WERI-Rb-1 (cell line): Measurements from ENCODE around the gene PIAS4.

Experiments
- DNase-seq: peaks from one replicate; pipeline ENCODE4 v3.0.0-alpha.2; 2020
- H3K27ac ChIP-seq: fragments of 250-450 bp; sonication (Bioruptor Pico); 2 replicates; pipeline ENCODE4 v1.5.1; 2020; ENCODE audit warnings: mild to moderate bottlenecking, moderate library complexity
- H3K27me3 ChIP-seq: fragments of 250-450 bp; sonication (Bioruptor Pico); 2 replicates; pipeline ENCODE4 v1.5.1; 2021; ENCODE audit warnings: mild to moderate bottlenecking, low read depth, moderate library complexity; ENCODE audit not compliant: insufficient read depth, severe bottlenecking
- H3K36me3 ChIP-seq: fragments of 250-450 bp; sonication (Bioruptor Pico); 2 replicates; pipeline ENCODE4 v1.5.1; 2020; ENCODE audit warnings: mild to moderate bottlenecking, moderate library complexity
- H3K4me3 ChIP-seq: 2 replicates; pipeline ENCODE4 v1.5.1; 2011; ENCODE audit warnings: low read depth, mild to moderate bottlenecking, control low read depth, low read length
- H3K9me3 ChIP-seq: fragments of 250-450 bp; sonication (Bioruptor Pico); 2 replicates; pipeline ENCODE4 v1.5.1; 2021; ENCODE audit warnings: mild to moderate bottlenecking, moderate library complexity; ENCODE audit not compliant: severe bottlenecking
- TF ChIP-seq, protein P1 (sequence below): IDR thresholded peaks from 2 replicates; pipeline ENCODE4 v1.5.1; 2011; ENCODE audit warnings: low read depth, mild to moderate bottlenecking, control low read depth, inconsistent platforms, low read length

Gene PIAS4

DNA sequence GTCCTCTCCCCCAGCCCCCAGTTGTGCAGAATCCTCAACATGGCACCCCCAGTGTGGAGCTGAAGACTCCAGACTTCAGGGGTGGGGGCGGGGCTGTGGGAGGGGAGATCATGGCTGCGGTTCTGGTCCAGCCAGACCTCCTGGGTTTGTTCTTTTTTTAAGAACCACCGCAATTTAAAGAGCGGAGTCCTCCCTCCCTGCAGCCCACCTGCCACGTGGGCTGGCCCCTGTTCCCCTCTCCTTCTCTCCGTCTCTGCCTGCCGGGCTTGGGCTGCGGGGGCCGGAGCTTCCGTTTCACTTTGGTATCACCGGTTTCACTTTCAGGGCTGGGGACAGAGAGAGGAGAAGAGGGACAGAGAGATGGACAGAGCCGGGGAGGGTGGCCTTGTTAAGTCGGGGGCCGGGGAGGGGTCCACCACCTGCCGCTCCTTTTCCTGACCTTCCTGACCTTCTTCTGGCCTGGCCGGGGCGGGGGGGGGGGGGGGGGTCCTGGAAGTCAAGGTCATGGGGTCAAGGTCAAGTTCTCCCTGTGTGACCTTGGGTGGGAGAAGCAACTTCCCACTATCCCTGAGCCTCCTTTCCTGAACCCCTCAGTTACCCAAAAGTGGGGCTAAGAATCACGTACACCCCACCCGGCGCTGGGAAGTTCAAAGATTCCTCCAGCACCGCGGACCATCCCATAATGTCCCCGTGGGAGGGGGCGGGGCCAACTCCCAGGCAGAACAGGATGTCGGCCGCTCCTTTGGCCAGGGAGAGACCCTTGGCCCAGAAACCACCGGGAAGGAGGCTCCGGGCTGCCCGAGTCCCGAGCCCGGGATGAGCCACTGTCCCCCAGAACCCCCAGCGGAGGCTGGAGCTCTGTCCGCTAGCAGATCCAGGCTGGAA lies 70.5 kb downstream of the PIAS4 start:
- Histone ChIP-seq H3K27me3 (no peaks in the 10 kb centered on the region), H3K27ac (no peak overlapping the region), H3K36me3 (no peaks in the 10 kb centered on the region), H3K9me3 (no peaks in the 10 kb centered on the region), H3K4me3 (no peak overlapping the region)
- TF ChIP-seq, protein P1, sequence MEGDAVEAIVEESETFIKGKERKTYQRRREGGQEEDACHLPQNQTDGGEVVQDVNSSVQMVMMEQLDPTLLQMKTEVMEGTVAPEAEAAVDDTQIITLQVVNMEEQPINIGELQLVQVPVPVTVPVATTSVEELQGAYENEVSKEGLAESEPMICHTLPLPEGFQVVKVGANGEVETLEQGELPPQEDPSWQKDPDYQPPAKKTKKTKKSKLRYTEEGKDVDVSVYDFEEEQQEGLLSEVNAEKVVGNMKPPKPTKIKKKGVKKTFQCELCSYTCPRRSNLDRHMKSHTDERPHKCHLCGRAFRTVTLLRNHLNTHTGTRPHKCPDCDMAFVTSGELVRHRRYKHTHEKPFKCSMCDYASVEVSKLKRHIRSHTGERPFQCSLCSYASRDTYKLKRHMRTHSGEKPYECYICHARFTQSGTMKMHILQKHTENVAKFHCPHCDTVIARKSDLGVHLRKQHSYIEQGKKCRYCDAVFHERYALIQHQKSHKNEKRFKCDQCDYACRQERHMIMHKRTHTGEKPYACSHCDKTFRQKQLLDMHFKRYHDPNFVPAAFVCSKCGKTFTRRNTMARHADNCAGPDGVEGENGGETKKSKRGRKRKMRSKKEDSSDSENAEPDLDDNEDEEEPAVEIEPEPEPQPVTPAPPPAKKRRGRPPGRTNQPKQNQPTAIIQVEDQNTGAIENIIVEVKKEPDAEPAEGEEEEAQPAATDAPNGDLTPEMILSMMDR, result no peak
- DNase-seq, result no peak

GRCh38 chr19:4080473-4080872 lies 72.9 kb downstream of the PIAS4 start:
- TF ChIP-seq, protein P1, result no peak
- H3K27me3 ChIP-seq, result no peaks in the 10 kb centered on the region
- H3K9me3 ChIP-seq, result no peaks in the 10 kb centered on the region
- H3K36me3 ChIP-seq, result no peaks in the 10 kb centered on the region
- no peak overlapping the region for H3K27ac ChIP-seq
- DNase-seq, result no peak
- no peak overlapping the region for H3K4me3 ChIP-seq

GRCh38 chr19:4081441-4082129 lies 74.0 kb downstream of the PIAS4 start:
- Histone ChIP-seq H3K36me3 (no peaks in the 10 kb centered on the region), H3K9me3 (no peaks in the 10 kb centered on the region), H3K4me3 (no peak overlapping the region), H3K27ac (no peak overlapping the region), H3K27me3 (no peaks in the 10 kb centered on the region)
- no peak for DNase-seq
- TF ChIP-seq, protein P1, result no peak

- TF ChIP-seq, protein P1, result no peak
- no peaks in the 10 kb centered on the region for H3K36me3 ChIP-seq
Observed at GRCh38 chr19:4082172-4082571, 74.6 kb downstream of the PIAS4 start.

DNA sequence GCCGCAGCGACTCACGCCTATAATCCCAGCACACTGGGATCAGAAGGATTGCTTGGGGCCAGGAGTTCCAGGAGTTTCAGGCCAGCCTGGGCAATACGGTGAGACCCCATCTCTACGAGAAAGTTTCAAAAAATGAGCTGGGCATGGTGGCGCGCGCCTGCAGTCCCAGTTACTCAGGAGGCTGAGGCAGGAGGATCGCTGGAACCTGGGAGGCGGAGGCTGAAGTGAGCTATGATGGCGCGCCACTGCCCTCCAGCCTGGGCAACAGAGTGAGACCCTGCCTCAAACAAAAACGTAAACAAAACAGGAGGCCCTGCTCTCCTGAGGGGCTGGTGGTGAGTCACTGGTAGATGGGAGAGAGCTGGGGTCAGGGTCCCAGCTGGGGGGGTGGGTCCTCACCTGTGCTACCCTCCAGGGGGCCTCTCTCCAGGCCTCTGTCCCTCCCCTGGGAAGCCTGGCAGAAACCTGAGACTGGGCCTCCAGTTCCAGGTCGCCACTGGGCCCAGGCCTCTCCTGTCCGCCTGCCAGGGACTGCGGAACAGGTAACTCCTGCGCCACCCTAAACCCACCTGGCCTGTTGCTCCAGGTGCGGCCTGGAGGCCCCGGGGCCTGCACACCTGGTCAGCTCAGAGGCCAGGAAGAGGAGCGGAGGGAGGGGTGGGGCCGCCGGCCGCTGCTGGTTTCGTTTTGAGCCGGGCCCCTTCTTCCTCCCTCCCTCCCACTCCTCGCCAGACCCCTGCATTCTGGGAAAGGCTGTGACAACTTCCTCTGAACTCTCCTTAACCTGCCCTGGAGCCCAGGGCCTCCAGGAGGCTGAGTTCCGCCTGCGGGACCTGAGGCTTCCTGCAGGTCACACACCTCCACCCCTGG lies 76.4 kb downstream of the PIAS4 start:
- H3K27me3 ChIP-seq, result no peaks in the 10 kb centered on the region
- no peaks in the 10 kb centered on the region for H3K9me3 ChIP-seq
- no peak for DNase-seq
- no peak overlapping the region for H3K27ac ChIP-seq
- no peaks in the 10 kb centered on the region; the same call in 1 of the 2 replicates for H3K36me3 ChIP-seq
- TF ChIP-seq, protein P1, result no peak
- no peak overlapping the region for H3K4me3 ChIP-seq

More at GRCh38 chr19:4082172-4082571, 74.6 kb downstream of the PIAS4 start:
- Histone ChIP-seq H3K27ac (no peak overlapping the region), H3K4me3 (no peak overlapping the region), H3K27me3 (no peaks in the 10 kb centered on the region), H3K9me3 (no peaks in the 10 kb centered on the region)
- no peak for DNase-seq
